GM18870 (cell line): ENCODE measurements around the gene HCRTR1.

Experiments
- ATAC-seq: cut with Tn5 transposase; IDR thresholded peaks from one replicate; pipeline ENCODE4 v1.9.1; 2021; ENCODE audit warnings: moderate library complexity; ENCODE audit not compliant: unreplicated experiment

HCRTR1 gene

GRCh38 chr1:31665234-31665878 is 47.9 kb downstream of the HCRTR1 start:
- no peak for ATAC-seq

- ATAC-seq = no peak
These were observed 48.9 kb downstream of the HCRTR1 start for GRCh38 chr1:31666263-31666963.

- ATAC-seq = no peak
These were observed 49.7 kb downstream of the HCRTR1 start for GRCh38 chr1:31667065-31667785.

GRCh38 chr1:31668303-31668883 is 50.9 kb downstream of the HCRTR1 start:
- ATAC-seq = no peak

GRCh38 chr1:31669433-31669785 is 51.9 kb downstream of the HCRTR1 start:
- ATAC-seq = no peak

GRCh38 chr1:31669786-31670592 is 52.5 kb downstream of the HCRTR1 start:
- no peak for ATAC-seq

- no peak for ATAC-seq
These were observed 53.1 kb downstream of the HCRTR1 start for GRCh38 chr1:31670593-31670964.

GRCh38 chr1:31671147-31671546 is 53.7 kb downstream of the HCRTR1 start:
- no peak for ATAC-seq

- no peak for ATAC-seq
These were observed 54.2 kb downstream of the HCRTR1 start for GRCh38 chr1:31671561-31672201.

- no peak for ATAC-seq
These were observed 55.5 kb downstream of the HCRTR1 start for GRCh38 chr1:31672986-31673385.

GRCh38 chr1:31673433-31673832 is 55.9 kb downstream of the HCRTR1 start:
- no peak for ATAC-seq

GRCh38 chr1:31674626-31675025 is 57.1 kb downstream of the HCRTR1 start:
- ATAC-seq = no peak

- ATAC-seq = no peak
These were observed 57.7 kb downstream of the HCRTR1 start for GRCh38 chr1:31675161-31675560.

GRCh38 chr1:31675756-31676155 is 58.3 kb downstream of the HCRTR1 start:
- no peak for ATAC-seq
